ENCODE results near the gene CCL21. TPM values are rescaled to one million over a fixed set of nuclear protein-coding genes. Genes with fewer than 3 reads are reported as not detected.
"Not testable (repeated sequence)": the region's sequence is repeated elsewhere in the genome, so short reads cannot be mapped to it uniquely, and the experiment has no call there.

CCL21 gene
- not detected for total RNA-seq

DNA sequence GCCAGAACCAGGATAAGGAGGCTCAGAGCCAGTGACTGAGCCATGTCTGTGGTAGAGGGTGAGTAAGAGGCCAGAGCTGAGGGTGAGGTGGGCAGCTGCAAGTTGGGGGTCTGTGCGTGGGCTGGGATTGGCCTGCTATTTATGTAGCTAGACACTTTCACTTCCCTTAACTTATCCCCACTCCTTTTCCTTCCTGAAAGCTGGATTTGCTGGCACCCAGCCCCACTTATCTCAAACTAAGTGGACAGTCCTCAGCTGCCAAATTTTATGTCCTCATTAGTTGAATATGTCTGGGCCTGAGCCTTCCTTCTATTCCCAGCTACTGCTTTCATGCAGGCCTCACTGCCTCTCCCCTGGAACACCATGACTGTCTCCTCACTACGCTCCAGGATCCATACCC lies at the start of gene CCL21:
TSS of gene CCL21 (minus strand) at position 114 of the 400 bp plus-strand sequence. CDS start at position 44, 70 bp downstream.
- H3K27ac Mint-ChIP-seq = no peak within 1 kb of the TSS
- H3K4me3 Mint-ChIP-seq = no peak within 1 kb of the TSS
- CTCF ChIA-PET = interaction anchor here (1.1 kb wide), 1 partner anchor 10 kb away, joined by 3 read pairs; no protein-coding TSS in a partner anchor
- no peaks in the 10 kb centered on the region for H3K4me1 Mint-ChIP-seq
- H3K9me3 Mint-ChIP-seq = no peaks in the 10 kb centered on the region
- H3K27me3 Mint-ChIP-seq = peaks cover 22% of the 10 kb centered on the region
- POLR2A ChIA-PET = interaction anchor here (1.2 kb wide), 1 partner anchor 9 kb away, joined by 3 read pairs; no protein-coding TSS in a partner anchor
- no peak for DNase-seq
- H3K36me3 Mint-ChIP-seq (ENCODE audit: low read depth) = no peaks in the 10 kb centered on the region

DNA sequence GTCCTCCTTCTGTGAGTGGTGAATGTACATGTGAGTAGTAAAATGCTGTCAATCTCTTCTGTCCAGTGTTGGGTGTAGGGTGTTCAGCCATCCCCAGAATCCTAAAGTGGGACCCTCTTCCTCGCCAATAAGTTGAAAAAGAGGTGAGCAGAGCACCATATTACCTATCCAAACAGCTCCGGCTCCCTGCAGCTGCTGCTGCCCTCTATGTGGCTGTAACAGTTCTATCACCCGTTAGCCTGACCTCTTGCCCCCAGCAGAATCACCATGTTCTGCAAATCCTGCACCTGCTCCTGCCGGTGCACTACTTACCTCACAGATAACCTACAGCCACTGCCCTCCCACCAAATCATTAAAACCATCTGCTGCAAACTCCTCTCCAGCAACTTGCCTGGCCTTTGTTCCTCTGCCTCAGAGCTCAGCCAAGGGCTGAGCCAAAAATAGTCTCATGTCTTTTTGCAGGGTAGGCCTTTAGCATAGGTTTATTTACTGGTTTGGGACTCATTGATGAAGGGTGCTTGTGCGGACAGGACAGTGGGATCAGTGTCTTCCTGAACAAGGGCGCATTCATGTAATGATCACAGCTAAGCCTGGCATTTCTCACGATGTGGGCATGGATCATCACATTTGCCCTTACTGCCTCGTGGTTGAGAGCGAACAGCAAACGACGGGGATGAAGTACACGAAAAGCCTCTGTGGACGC lies 49.6 kb upstream of the CCL21 start:
- POLR2A ChIA-PET = no interaction called here
- no peaks in the 10 kb centered on the region for H3K36me3 Mint-ChIP-seq (ENCODE audit: low read depth)

GRCh38 chr9:34750320-34750719 lies 40.4 kb upstream of the CCL21 start:
- Mint-ChIP-seq H3K4me1 (peaks cover 11% of the 10 kb centered on the region), H3K27me3 (peaks cover 53% of the 10 kb centered on the region)
- H3K9me3 Mint-ChIP-seq; DNase-seq; H3K27ac Mint-ChIP-seq; H3K36me3 Mint-ChIP-seq (ENCODE audit: low read depth); CTCF ChIA-PET; POLR2A ChIA-PET; H3K4me3 Mint-ChIP-seq: not testable (repeated sequence)

More for the DNA sequence above, 49.6 kb upstream of the CCL21 start:
- DNase-seq = no peak
- peaks cover 7% of the 10 kb centered on the region for H3K4me1 Mint-ChIP-seq
- CTCF ChIA-PET = interaction anchor here (0.5 to 1.7 kb wide), 14 partner anchors 9 to 292 kb away, joined by 3 to 6 read pairs (median 3); no protein-coding TSS in a partner anchor
- H3K9me3 Mint-ChIP-seq = no peaks in the 10 kb centered on the region
- no peak overlapping the region for H3K27ac Mint-ChIP-seq
- peaks cover 17% of the 10 kb centered on the region for H3K27me3 Mint-ChIP-seq
- H3K4me3 Mint-ChIP-seq = no peak overlapping the region

GRCh38 chr9:34746526-34746925 lies 36.6 kb upstream of the CCL21 start:
- no peak overlapping the region for H3K4me3 Mint-ChIP-seq
- H3K36me3 Mint-ChIP-seq (ENCODE audit: low read depth) = no peaks in the 10 kb centered on the region
- CTCF ChIA-PET = interaction anchor here (1.5 kb wide), 1 partner anchor 14 kb away, joined by 5 read pairs; no protein-coding TSS in a partner anchor
- POLR2A ChIA-PET = no interaction called here
- no peaks in the 10 kb centered on the region for H3K4me1 Mint-ChIP-seq
- no peak for DNase-seq
- H3K9me3 Mint-ChIP-seq = peaks cover 2% of the 10 kb centered on the region
- peaks cover 28% of the 10 kb centered on the region for H3K27me3 Mint-ChIP-seq
- H3K27ac Mint-ChIP-seq = no peak overlapping the region

- POLR2A ChIA-PET = no interaction called here
- Mint-ChIP-seq H3K27ac (no peak overlapping the region), H3K4me1 (no peaks in the 10 kb centered on the region), H3K36me3 (ENCODE audit: low read depth) (no peaks in the 10 kb centered on the region), H3K27me3 (peaks cover 20% of the 10 kb centered on the region), H3K4me3 (no peak overlapping the region), H3K9me3 (peaks cover 2% of the 10 kb centered on the region)
- CTCF ChIA-PET = interaction anchor here (1.7 kb wide), 1 partner anchor 15 kb away, joined by 6 read pairs; no protein-coding TSS in a partner anchor
- no peak for DNase-seq
Observed at GRCh38 chr9:34744295-34745221, 34.6 kb upstream of the CCL21 start.

- POLR2A ChIA-PET = no interaction called here
- H3K4me1 Mint-ChIP-seq = no peaks in the 10 kb centered on the region
- CTCF ChIA-PET = no interaction called here
- no peak overlapping the region for H3K4me3 Mint-ChIP-seq
- no peak overlapping the region for H3K27ac Mint-ChIP-seq
- peaks cover 2% of the 10 kb centered on the region for H3K9me3 Mint-ChIP-seq
- no peaks in the 10 kb centered on the region for H3K36me3 Mint-ChIP-seq (ENCODE audit: low read depth)
- peaks cover 11% of the 10 kb centered on the region for H3K27me3 Mint-ChIP-seq
- DNase-seq = no peak
Observed at GRCh38 chr9:34742710-34743109, 32.8 kb upstream of the CCL21 start.

DNA sequence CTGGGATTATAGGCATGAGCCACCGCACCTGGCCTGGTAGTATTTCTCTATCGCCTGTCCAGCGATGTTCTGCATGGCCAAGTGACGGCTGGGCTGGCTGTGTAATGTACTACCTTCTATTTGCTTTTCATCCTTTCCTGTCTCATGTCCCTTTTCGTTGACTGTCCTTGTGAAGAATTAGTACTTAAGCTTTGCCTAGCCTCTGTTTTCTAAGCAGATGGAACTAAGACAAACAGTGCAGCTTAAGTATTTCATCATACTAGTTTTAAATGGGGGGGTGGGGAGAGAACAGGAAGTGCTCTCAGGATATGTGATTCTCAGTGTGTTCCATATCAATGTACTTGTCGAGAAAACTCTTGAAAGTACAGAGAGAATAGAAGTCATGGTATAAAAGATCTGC lies 31.7 kb upstream of the CCL21 start:
- no peaks in the 10 kb centered on the region for H3K4me1 Mint-ChIP-seq
- ChIA-PET POLR2A (interaction anchor here (0.7 kb wide), 1 partner anchor 779 kb away, joined by 3 read pairs; no protein-coding TSS in a partner anchor), CTCF (no interaction called here)
- H3K36me3 Mint-ChIP-seq (ENCODE audit: low read depth) = no peaks in the 10 kb centered on the region
- H3K4me3 Mint-ChIP-seq = no peak overlapping the region
- H3K9me3 Mint-ChIP-seq = no peaks in the 10 kb centered on the region
- DNase-seq = no peak
- H3K27ac Mint-ChIP-seq = no peak overlapping the region
- peaks cover 13% of the 10 kb centered on the region for H3K27me3 Mint-ChIP-seq

DNA sequence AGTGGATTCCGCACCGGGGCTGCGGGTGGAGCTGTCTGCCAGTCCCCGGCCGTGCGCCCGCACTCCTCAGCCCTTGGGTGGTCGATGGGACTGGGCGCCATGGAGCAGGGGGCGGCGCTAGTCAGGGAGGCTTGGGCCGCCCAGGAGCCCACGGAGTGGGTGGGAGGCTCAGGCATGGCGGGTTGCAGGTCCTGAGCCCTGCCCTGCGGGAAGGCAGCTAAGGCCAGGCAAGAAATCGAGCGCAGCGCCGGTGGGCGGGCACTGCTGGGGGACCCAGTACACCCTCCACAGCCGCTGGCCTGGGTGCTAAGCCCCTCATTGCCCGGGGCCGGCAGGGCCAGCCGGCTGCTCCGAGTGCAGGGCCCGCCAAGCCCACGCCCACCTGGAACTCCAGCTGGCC lies 30.2 kb upstream of the CCL21 start:
- H3K9me3 Mint-ChIP-seq; DNase-seq; H3K4me3 Mint-ChIP-seq; H3K36me3 Mint-ChIP-seq (ENCODE audit: low read depth); H3K27me3 Mint-ChIP-seq; H3K4me1 Mint-ChIP-seq; H3K27ac Mint-ChIP-seq; POLR2A ChIA-PET: not testable (repeated sequence)
- CTCF ChIA-PET = interaction anchor here (0.7 kb wide), 1 partner anchor 28 kb away, joined by 3 read pairs; no protein-coding TSS in a partner anchor

DNA sequence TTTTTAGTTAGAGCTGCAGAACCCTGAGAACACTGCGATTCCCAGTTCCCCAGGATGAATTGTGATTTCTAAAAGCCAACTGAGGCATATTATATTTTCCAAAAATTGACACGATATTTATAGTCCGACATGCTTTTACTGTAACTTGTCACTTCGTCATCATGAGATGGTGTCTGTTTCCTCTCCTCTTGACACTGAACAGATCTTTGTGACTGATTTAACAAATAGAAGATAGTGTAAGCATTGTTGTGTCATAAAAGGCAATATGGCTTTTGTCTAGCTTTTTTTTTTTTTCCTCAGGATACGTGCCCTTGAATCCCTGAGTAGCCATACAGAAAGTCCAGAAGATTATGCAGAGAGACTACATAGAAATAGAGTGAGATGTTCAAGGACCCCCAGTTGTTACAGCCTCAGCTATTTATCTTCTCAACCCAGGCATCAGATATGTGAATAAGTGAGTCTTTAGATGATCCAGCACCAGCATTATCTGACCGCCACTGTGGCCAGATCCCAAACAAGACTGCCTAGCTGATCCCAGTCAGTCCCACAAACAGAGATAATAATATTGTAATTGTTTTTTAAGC lies 27.8 kb upstream of the CCL21 start:
- H3K4me1 Mint-ChIP-seq = no peaks in the 10 kb centered on the region
- no peak for DNase-seq
- H3K36me3 Mint-ChIP-seq (ENCODE audit: low read depth) = no peaks in the 10 kb centered on the region
- no peak overlapping the region for H3K4me3 Mint-ChIP-seq
- peaks cover 9% of the 10 kb centered on the region for H3K27me3 Mint-ChIP-seq
- CTCF ChIA-PET = no interaction called here
- H3K9me3 Mint-ChIP-seq = no peaks in the 10 kb centered on the region
- no peak overlapping the region for H3K27ac Mint-ChIP-seq
- POLR2A ChIA-PET = no interaction called here

GRCh38 chr9:34734720-34735119 lies 24.8 kb upstream of the CCL21 start:
- H3K9me3 Mint-ChIP-seq = no peaks in the 10 kb centered on the region
- H3K4me1 Mint-ChIP-seq = no peaks in the 10 kb centered on the region
- no peak overlapping the region for H3K4me3 Mint-ChIP-seq
- POLR2A ChIA-PET = no interaction called here
- H3K36me3 Mint-ChIP-seq (ENCODE audit: low read depth) = no peaks in the 10 kb centered on the region
- H3K27me3 Mint-ChIP-seq = peaks cover 17% of the 10 kb centered on the region
- CTCF ChIA-PET = no interaction called here
- H3K27ac Mint-ChIP-seq = no peak overlapping the region
- DNase-seq = no peak

GRCh38 chr9:34732886-34733285 lies 22.9 kb upstream of the CCL21 start:
- ChIA-PET POLR2A (no interaction called here), CTCF (no interaction called here)
- peaks cover 18% of the 10 kb centered on the region for H3K27me3 Mint-ChIP-seq
- no peak overlapping the region for H3K4me3 Mint-ChIP-seq
- no peaks in the 10 kb centered on the region for H3K9me3 Mint-ChIP-seq
- H3K36me3 Mint-ChIP-seq (ENCODE audit: low read depth) = no peaks in the 10 kb centered on the region
- no peak overlapping the region for H3K27ac Mint-ChIP-seq
- no peaks in the 10 kb centered on the region for H3K4me1 Mint-ChIP-seq
- no peak for DNase-seq

DNA sequence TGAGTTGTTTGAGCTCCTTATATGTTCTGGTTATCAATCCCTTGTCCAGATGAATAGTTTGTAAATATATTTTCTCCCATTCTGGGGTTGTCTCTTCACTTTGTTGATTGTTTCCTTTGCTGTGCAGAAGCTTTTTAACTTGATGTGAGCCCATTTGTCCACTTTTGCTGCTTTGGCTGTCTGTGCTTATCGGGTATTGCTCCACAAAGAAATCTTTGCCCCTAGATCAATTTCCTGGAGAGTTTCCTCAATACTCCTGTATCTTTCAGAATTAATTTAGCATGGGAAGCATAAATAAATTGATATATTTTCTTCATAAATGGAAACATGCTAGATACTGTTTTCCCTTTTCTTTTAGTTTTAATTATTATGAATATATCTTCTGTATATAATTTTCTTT lies 22.5 kb upstream of the CCL21 start:
- CTCF ChIA-PET = no interaction called here
- no peaks in the 10 kb centered on the region for H3K36me3 Mint-ChIP-seq (ENCODE audit: low read depth)
- POLR2A ChIA-PET = no interaction called here
- H3K9me3 Mint-ChIP-seq = no peaks in the 10 kb centered on the region
- no peak overlapping the region for H3K27ac Mint-ChIP-seq
- no peak for DNase-seq
- no peak overlapping the region for H3K4me3 Mint-ChIP-seq
- H3K4me1 Mint-ChIP-seq = no peaks in the 10 kb centered on the region
- H3K27me3 Mint-ChIP-seq = peaks cover 18% of the 10 kb centered on the region

DNA sequence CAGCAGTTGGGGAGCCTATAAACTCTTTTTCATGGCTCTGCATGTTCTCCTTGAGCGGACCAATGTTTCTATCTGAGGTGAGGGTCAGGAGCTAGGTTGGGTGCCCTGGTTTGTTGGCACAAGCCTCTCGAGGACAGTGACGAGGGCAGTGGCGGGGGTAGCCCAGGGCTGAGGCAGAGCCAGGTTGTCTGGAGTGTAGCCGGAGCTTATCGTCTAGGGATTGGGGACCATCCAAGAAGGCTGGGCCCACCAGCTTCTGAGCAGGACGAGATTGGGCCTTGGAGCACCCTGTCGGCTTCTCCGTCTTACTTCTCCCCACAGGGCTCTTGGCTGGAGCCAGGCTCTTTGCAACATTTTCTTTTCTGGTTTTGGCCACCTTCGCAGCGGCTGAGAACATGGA lies 13.2 kb upstream of the CCL21 start:
- Mint-ChIP-seq H3K9me3 (no peaks in the 10 kb centered on the region), H3K36me3 (ENCODE audit: low read depth) (no peaks in the 10 kb centered on the region), H3K4me3 (no peak overlapping the region), H3K4me1 (no peaks in the 10 kb centered on the region), H3K27ac (no peak overlapping the region), H3K27me3 (peaks cover 9% of the 10 kb centered on the region)
- CTCF ChIA-PET = no interaction called here
- POLR2A ChIA-PET = no interaction called here
- no peak for DNase-seq

Measured in activated CD4-positive, alpha-beta memory T cell treated with anti-CD3 and anti-CD28 coated beads, Interleukin-2, amount 10 ng/mL, durations not matched to agents 7 days and 5 days (primary cell).